ENCODE results near the gene NDUFB2.

Gene NDUFB2

GRCh38 chr7:140745266-140746058 is 49.0 kb downstream of the NDUFB2 start:
- DNase-seq = no peak

- no peak for DNase-seq
Measured at GRCh38 chr7:140746751-140747150, 50.2 kb downstream of the NDUFB2 start.

GRCh38 chr7:140752533-140752932 is 56.0 kb downstream of the NDUFB2 start:
- DNase-seq = no peak

- DNase-seq = no peak
Measured at GRCh38 chr7:140754506-140754905, 58.0 kb downstream of the NDUFB2 start.

Data from NCI-H1417 treated with DMSO at 0.1 percent for 48 hours (cell line).